GM19455 (cell line): ENCODE results near the gene EZR.

ENCODE experiments used
- ATAC-seq: cut with Tn5 transposase; IDR thresholded peaks from one replicate; pipeline ENCODE4 v1.9.1; 2021; ENCODE audit not compliant: unreplicated experiment

EZR gene

GRCh38 chr6:158780246-158780884, 38.8 kb downstream of the EZR start:
- no peak for ATAC-seq

GRCh38 chr6:158778005-158778527, 41.1 kb downstream of the EZR start:
- no peak for ATAC-seq

GRCh38 chr6:158777510-158777909, 41.7 kb downstream of the EZR start:
- no peak for ATAC-seq

- no peak for ATAC-seq
Observed at GRCh38 chr6:158776737-158777136, 42.4 kb downstream of the EZR start.

- ATAC-seq, result no peak
Observed at GRCh38 chr6:158775832-158776231, 43.3 kb downstream of the EZR start.

GRCh38 chr6:158774717-158775449, 44.3 kb downstream of the EZR start:
- ATAC-seq, result no peak

GRCh38 chr6:158773581-158774449, 45.4 kb downstream of the EZR start:
- no peak for ATAC-seq

GRCh38 chr6:158772851-158773371, 46.3 kb downstream of the EZR start:
- ATAC-seq, result no peak

GRCh38 chr6:158772172-158772571, 47.0 kb downstream of the EZR start:
- ATAC-seq, result no peak

GRCh38 chr6:158771399-158772152, 47.6 kb downstream of the EZR start:
- no peak for ATAC-seq

GRCh38 chr6:158770533-158771330, 48.4 kb downstream of the EZR start:
- ATAC-seq, result no peak

GRCh38 chr6:158769771-158770432, 49.3 kb downstream of the EZR start:
- ATAC-seq, result no peak

GRCh38 chr6:158769234-158769770, 49.9 kb downstream of the EZR start:
- no peak for ATAC-seq

GRCh38 chr6:158768436-158768835, 50.7 kb downstream of the EZR start:
- no peak for ATAC-seq

- ATAC-seq, result no peak
Observed at GRCh38 chr6:158767709-158768108, 51.5 kb downstream of the EZR start.

GRCh38 chr6:158766621-158767455, 52.3 kb downstream of the EZR start:
- ATAC-seq, result no peak

- ATAC-seq, result no peak
Observed at GRCh38 chr6:158765499-158766068, 53.6 kb downstream of the EZR start.

- no peak for ATAC-seq
Observed at GRCh38 chr6:158764926-158765325, 54.2 kb downstream of the EZR start.
